Iris pigment epithelial cell (primary cell): Measurements from ENCODE around the gene GGA2.
"Not testable (repeated sequence)": the region's sequence is repeated elsewhere in the genome, so short reads cannot be mapped to it uniquely, and the experiment has no call there.

Experiments
- DNase-seq: peaks from one replicate; pipeline ENCODE4 v3.0.0-alpha.2; 2011; ENCODE audit warnings: low read depth

GGA2 gene

GRCh38 chr16:23466162-23466885, 44.0 kb downstream of the GGA2 start:
- DNase-seq = peak; percentile 92

- no peak for DNase-seq
These were observed 45.1 kb downstream of the GGA2 start for GRCh38 chr16:23465179-23465578.

- DNase-seq = no peak
These were observed 46.1 kb downstream of the GGA2 start for GRCh38 chr16:23464196-23464595.

GRCh38 chr16:23462994-23463393, 47.3 kb downstream of the GGA2 start:
- DNase-seq = peak; percentile 58

- no peak for DNase-seq
These were observed 56.8 kb downstream of the GGA2 start for GRCh38 chr16:23453338-23454052.

GRCh38 chr16:23452572-23453337, 57.5 kb downstream of the GGA2 start, which contains the start of gene COG7:
COG7 (minus strand) TSS chr16:23453189; CDS start chr16:23452994, 195 bp downstream.
- DNase-seq = peak; percentile 93

GRCh38 chr16:23452221-23452571, 58.1 kb downstream of the GGA2 start:
- DNase-seq = no peak

- peak; percentile 86 for DNase-seq
These were observed 61.9 kb downstream of the GGA2 start for GRCh38 chr16:23448392-23448791.

GRCh38 chr16:23437542-23437941, 72.8 kb downstream of the GGA2 start:
- DNase-seq = not testable (repeated sequence)

GRCh38 chr16:23436951-23437350, 73.3 kb downstream of the GGA2 start:
- DNase-seq = no peak

- peak; percentile 61 for DNase-seq
These were observed 74.8 kb downstream of the GGA2 start for GRCh38 chr16:23435500-23435899.

GRCh38 chr16:23434380-23434779, 75.9 kb downstream of the GGA2 start:
- peak; percentile 67 for DNase-seq

- DNase-seq = no peak
These were observed 76.9 kb downstream of the GGA2 start for GRCh38 chr16:23433261-23433920.

GRCh38 chr16:23432176-23433128, 77.8 kb downstream of the GGA2 start:
- DNase-seq = peak; percentile 14

GRCh38 chr16:23428351-23428750, 81.9 kb downstream of the GGA2 start:
- DNase-seq = no peak

GRCh38 chr16:23424292-23424958, 85.9 kb downstream of the GGA2 start:
- peak; percentile 9 for DNase-seq

GRCh38 chr16:23423496-23424049, 86.7 kb downstream of the GGA2 start:
- peak; percentile 91 for DNase-seq

GRCh38 chr16:23420011-23420410, 90.3 kb downstream of the GGA2 start:
- peak; percentile 72 for DNase-seq

GRCh38 chr16:23416816-23417215, 93.5 kb downstream of the GGA2 start:
- no peak for DNase-seq

GRCh38 chr16:23414731-23415130, 95.6 kb downstream of the GGA2 start:
- no peak for DNase-seq
